HG03469 (cell line): ENCODE measurements around the gene GNAI3.

Experiments used
- ATAC-seq: cut with Tn5 transposase; IDR thresholded peaks from one replicate; pipeline ENCODE4 v1.9.1; 2021; ENCODE audit warnings: mild to moderate bottlenecking, moderate library complexity, moderate number of reproducible peaks; ENCODE audit not compliant: unreplicated experiment

GNAI3 gene

GRCh38 chr1:109592916-109593315, 44.5 kb downstream of the GNAI3 start:
- ATAC-seq, result no peak

GRCh38 chr1:109595531-109595930, 47.1 kb downstream of the GNAI3 start:
- ATAC-seq, result no peak

GRCh38 chr1:109598156-109598555, 49.7 kb downstream of the GNAI3 start:
- ATAC-seq, result no peak

- no peak for ATAC-seq
Measured at GRCh38 chr1:109598655-109599054, 50.2 kb downstream of the GNAI3 start.

- no peak for ATAC-seq
Measured at GRCh38 chr1:109603229-109603628, 54.8 kb downstream of the GNAI3 start.

- ATAC-seq, result no peak
Measured at GRCh38 chr1:109605381-109605780, 57.0 kb downstream of the GNAI3 start.

GRCh38 chr1:109609881-109610280, 61.5 kb downstream of the GNAI3 start:
- no peak for ATAC-seq

- no peak for ATAC-seq
Measured at GRCh38 chr1:109610609-109611307, 62.3 kb downstream of the GNAI3 start.

GRCh38 chr1:109611308-109611990, 63.0 kb downstream of the GNAI3 start:
- no peak for ATAC-seq

GRCh38 chr1:109613361-109614147, 65.1 kb downstream of the GNAI3 start:
- no peak for ATAC-seq

- ATAC-seq, result no peak
Measured at GRCh38 chr1:109615879-109616278, 67.5 kb downstream of the GNAI3 start.

- ATAC-seq, result no peak
Measured at GRCh38 chr1:109616391-109616790, 68.0 kb downstream of the GNAI3 start.

GRCh38 chr1:109617291-109617801, 68.9 kb downstream of the GNAI3 start:
- ATAC-seq, result no peak

- ATAC-seq, result no peak
Measured at GRCh38 chr1:109618661-109619575, 70.5 kb downstream of the GNAI3 start.

- peak; percentile 26 for ATAC-seq
Measured at GRCh38 chr1:109619576-109620400, 71.4 kb downstream of the GNAI3 start, which contains the start of the genes AMPD2 and GNAT2. Gene AMPD2, plus strand, starts transcription at chr1:109619837. Its CDS starts 1,339 bp downstream, at chr1:109621176. Gene GNAT2, minus strand, starts transcription at chr1:109619616. Its CDS starts 6,746 bp downstream, at chr1:109612870.

GRCh38 chr1:109620401-109620791, 72.0 kb downstream of the GNAI3 start:
- ATAC-seq, result no peak

- peak; percentile 51 for ATAC-seq
Measured at GRCh38 chr1:109620841-109621286, 72.4 kb downstream of the GNAI3 start.

- ATAC-seq, result no peak
Measured at GRCh38 chr1:109621379-109622136, 73.1 kb downstream of the GNAI3 start.
